K562 (cell line): Measurements from ENCODE around the gene AMOTL1. TPM values are rescaled to one million over a fixed set of nuclear protein-coding genes. Genes with fewer than 3 reads are reported as not detected.

Experiments
- FOXK1 ChIP-seq: sonication (generic); formaldehyde crosslinking; IDR thresholded peaks from 2 replicates; pipeline ENCODE4 v1.8.0; 2022; ENCODE audit warnings: missing genetic modification reagents, mild to moderate bottlenecking, borderline replicate concordance
- KHSRP ChIP-seq: fragments of 450-650 bp; IDR thresholded peaks from 2 replicates; pipeline ENCODE4 v1.6.1; 2017
- KLF10 ChIP-seq: fragments of 250-450 bp; sonication (Bioruptor Pico); IDR thresholded peaks from 2 replicates; pipeline ENCODE4 v1.6.1; 2021; ENCODE audit warnings: matching md5 sums
- SAFB2 ChIP-seq: fragments of 200-400 bp; formaldehyde crosslinking; IDR thresholded peaks from 2 replicates; pipeline ENCODE4 v1.6.1; 2018; ENCODE audit warnings: borderline replicate concordance, low read length, low read depth, moderate library complexity; ENCODE audit not compliant: severe bottlenecking
- TCF3 ChIP-seq: sonication (generic); formaldehyde crosslinking; IDR thresholded peaks from 2 replicates; pipeline ENCODE4 v1.4.0; 2020; ENCODE audit warnings: mild to moderate bottlenecking, missing genetic modification reagents
- TEAD2 ChIP-seq: fragments of 450-650 bp; IDR thresholded peaks from 2 replicates; pipeline ENCODE4 v1.6.1; 2016; ENCODE audit warnings: missing genetic modification characterization, control low read depth, missing compliant biosample characterization
- polyA plus RNA-seq, 8 experiments: library from polyadenylated mRNA; depleted of rRNA in 4 of 8; stranded (reverse) in 5 of 8; unstranded in 3 of 8; fragments of >200 nt; fragmentation: Nextera tagmentation in 2 of 8; fragmentation: Illumina TruSeq in 1 of 8; extraction: Ambion mirVana in 2 of 8; extraction: Trizol in 1 of 8; gene quantifications; 2 replicates each; pipeline versions ENCODE4 v1.2.1 to v1.2.3, GENCODE V29; 2011 to 2014; ENCODE audit warnings: inconsistent platforms in 1 of 8, missing spikeins in 1 of 8
- total RNA-seq, 7 experiments: library from RNA; depleted of rRNA in 6 of 7; stranded (reverse); fragments of >200 nt in 6 of 7; fragmentation: Illumina TruSeq in 2 of 7; extraction: Trizol in 2 of 7; gene quantifications; 2 replicates each; pipeline versions ENCODE4 v1.2.1 to v1.2.3, GENCODE V29; 2011 to 2021; ENCODE audit warnings: low replicate concordance in 1 of 7
- TF ChIP-seq, protein P1 (sequence below): fragments of 250-450 bp; sonication (Bioruptor Pico); IDR thresholded peaks from 2 replicates; pipeline ENCODE4 v1.4.0; 2020; ENCODE audit warnings: borderline replicate concordance
- TF ChIP-seq, protein P2 (sequence below): fragments of 450-650 bp; formaldehyde crosslinking; IDR thresholded peaks from 2 replicates; pipeline ENCODE4 v1.4.0; 2020; ENCODE audit warnings: mild to moderate bottlenecking, moderate library complexity
- TF ChIP-seq, protein P3 (sequence below): sonication (generic); formaldehyde crosslinking; IDR thresholded peaks from 2 replicates; pipeline ENCODE4 v1.8.0; 2022; ENCODE audit warnings: mild to moderate bottlenecking, missing genetic modification reagents
- TF ChIP-seq, protein P4 (sequence below): fragments of 250-450 bp; sonication (Bioruptor Pico); IDR thresholded peaks from 2 replicates; pipeline ENCODE4 v1.8.0; 2021; ENCODE audit warnings: moderate library complexity, mild to moderate bottlenecking, inconsistent platforms

AMOTL1 gene
- total and polyA plus RNA-seq, 9 of the 15 experiments (the other 6 are each of a cell fraction or from before 2014, with no cell fraction given) = 4.0 to 35.4 (median 14.0) TPM

DNA sequence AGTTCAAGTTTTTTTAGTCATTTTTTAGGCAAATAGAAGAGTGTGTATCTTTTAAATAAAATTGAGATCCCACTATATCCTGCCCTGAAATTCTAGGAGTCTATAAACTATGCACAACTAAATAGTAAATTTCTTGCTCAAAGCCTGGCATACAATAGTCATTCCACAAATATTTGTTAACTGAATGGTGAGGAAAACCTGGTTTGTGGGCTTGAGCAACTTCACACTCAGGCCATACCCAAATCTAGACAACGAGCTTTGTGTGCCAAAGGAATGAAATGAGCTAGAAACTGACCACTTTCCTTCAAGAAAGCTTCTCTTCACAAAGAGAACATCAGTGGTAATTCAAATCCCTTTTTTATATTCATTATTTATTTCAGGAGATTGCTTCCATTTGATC lies 39.6 kb upstream of the AMOTL1 start (continued):
- TF ChIP-seq, protein P1, sequence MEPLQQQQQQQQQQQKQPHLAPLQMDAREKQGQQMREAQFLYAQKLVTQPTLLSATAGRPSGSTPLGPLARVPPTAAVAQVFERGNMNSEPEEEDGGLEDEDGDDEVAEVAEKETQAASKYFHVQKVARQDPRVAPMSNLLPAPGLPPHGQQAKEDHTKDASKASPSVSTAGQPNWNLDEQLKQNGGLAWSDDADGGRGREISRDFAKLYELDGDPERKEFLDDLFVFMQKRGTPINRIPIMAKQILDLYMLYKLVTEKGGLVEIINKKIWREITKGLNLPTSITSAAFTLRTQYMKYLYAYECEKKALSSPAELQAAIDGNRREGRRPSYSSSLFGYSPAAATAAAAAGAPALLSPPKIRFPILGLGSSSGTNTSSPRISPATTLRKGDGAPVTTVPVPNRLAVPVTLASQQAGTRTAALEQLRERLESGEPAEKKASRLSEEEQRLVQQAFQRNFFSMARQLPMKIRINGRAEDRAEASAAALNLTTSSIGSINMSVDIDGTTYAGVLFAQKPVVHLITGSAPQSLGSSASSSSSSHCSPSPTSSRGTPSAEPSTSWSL (CRISPR knock-in tag) = no peak
- TF ChIP-seq FOXK1 (CRISPR knock-in tag) (no peak), KHSRP (no peak), KLF10 (CRISPR knock-in tag) (no peak), SAFB2 (no peak), TEAD2 (no peak), TCF3 (CRISPR knock-in tag) (no peak)
- TF ChIP-seq, protein P2, sequence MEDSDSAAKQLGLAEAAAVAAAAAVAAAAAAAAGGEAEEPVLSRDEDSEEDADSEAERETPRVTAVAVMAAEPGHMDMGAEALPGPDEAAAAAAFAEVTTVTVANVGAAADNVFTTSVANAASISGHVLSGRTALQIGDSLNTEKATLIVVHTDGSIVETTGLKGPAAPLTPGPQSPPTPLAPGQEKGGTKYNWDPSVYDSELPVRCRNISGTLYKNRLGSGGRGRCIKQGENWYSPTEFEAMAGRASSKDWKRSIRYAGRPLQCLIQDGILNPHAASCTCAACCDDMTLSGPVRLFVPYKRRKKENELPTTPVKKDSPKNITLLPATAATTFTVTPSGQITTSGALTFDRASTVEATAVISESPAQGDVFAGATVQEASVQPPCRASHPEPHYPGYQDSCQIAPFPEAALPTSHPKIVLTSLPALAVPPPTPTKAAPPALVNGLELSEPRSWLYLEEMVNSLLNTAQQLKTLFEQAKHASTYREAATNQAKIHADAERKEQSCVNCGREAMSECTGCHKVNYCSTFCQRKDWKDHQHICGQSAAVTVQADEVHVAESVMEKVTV (CRISPR knock-in tag) = no peak
- TF ChIP-seq, protein P3, sequence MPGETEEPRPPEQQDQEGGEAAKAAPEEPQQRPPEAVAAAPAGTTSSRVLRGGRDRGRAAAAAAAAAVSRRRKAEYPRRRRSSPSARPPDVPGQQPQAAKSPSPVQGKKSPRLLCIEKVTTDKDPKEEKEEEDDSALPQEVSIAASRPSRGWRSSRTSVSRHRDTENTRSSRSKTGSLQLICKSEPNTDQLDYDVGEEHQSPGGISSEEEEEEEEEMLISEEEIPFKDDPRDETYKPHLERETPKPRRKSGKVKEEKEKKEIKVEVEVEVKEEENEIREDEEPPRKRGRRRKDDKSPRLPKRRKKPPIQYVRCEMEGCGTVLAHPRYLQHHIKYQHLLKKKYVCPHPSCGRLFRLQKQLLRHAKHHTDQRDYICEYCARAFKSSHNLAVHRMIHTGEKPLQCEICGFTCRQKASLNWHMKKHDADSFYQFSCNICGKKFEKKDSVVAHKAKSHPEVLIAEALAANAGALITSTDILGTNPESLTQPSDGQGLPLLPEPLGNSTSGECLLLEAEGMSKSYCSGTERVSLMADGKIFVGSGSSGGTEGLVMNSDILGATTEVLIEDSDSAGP (CRISPR knock-in tag) = no peak
- TF ChIP-seq, protein P4, sequence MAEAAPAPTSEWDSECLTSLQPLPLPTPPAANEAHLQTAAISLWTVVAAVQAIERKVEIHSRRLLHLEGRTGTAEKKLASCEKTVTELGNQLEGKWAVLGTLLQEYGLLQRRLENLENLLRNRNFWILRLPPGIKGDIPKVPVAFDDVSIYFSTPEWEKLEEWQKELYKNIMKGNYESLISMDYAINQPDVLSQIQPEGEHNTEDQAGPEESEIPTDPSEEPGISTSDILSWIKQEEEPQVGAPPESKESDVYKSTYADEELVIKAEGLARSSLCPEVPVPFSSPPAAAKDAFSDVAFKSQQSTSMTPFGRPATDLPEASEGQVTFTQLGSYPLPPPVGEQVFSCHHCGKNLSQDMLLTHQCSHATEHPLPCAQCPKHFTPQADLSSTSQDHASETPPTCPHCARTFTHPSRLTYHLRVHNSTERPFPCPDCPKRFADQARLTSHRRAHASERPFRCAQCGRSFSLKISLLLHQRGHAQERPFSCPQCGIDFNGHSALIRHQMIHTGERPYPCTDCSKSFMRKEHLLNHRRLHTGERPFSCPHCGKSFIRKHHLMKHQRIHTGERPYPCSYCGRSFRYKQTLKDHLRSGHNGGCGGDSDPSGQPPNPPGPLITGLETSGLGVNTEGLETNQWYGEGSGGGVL (CRISPR knock-in tag) = no peak
